A549 treated with Mapracorat at 1 μM for 4 hours (cell line): ENCODE results near the gene BGLAP. TPM values are rescaled to one million over a fixed set of nuclear protein-coding genes. Genes with fewer than 3 reads are reported as not detected.

Experiments
- total RNA-seq: library from RNA; stranded (reverse); fragments of 200-300 nt; extraction: Qiagen RNA extraction; gene quantifications from 5 replicates; pipeline ENCODE4 v1.2.3, GENCODE V29; 2022

BGLAP gene
- 0.21 to 0.33 TPM (median 0.25 TPM) in 3 of 5 replicates, not detected in the others for total RNA-seq

GRCh38 chr1:156241926-156242325, at the start of gene BGLAP:
Gene BGLAP, plus strand, starts transcription at chr1:156242184. Its CDS starts 48 bp downstream, at chr1:156242232.

GRCh38 chr1:156193488-156194299, 48.3 kb upstream of the BGLAP start, which contains the start of gene SLC25A44:
Gene SLC25A44, plus strand, starts transcription at chr1:156194104. Its CDS starts 5,744 bp downstream, at chr1:156199848.

GRCh38 chr1:156212833-156213643, 28.9 kb upstream of the BGLAP start, which contains the start of gene PMF1:
Gene PMF1, plus strand, starts transcription at chr1:156213007. Its CDS starts 9 bp downstream, at chr1:156213016.

GRCh38 chr1:156247460-156248322, 5.7 kb downstream of the BGLAP start, which contains the start of gene PAQR6:
Gene PAQR6, minus strand, starts transcription at chr1:156248056. Its CDS starts 1,325 bp downstream, at chr1:156246731.

GRCh38 chr1:156282479-156283222, 40.7 kb downstream of the BGLAP start, which contains the start of gene SMG5:
Gene SMG5, minus strand, starts transcription at chr1:156282825. Its CDS starts 145 bp downstream, at chr1:156282680.

GRCh38 chr1:156284112-156284511, 42.1 kb downstream of the BGLAP start, which contains the start of gene TMEM79:
Gene TMEM79, plus strand, starts transcription at chr1:156284325. Its CDS starts 902 bp downstream, at chr1:156285227.

Other genes starting within 250 kb of the BGLAP start
- gene SSR2, start 221.2 kb upstream of the BGLAP start, total RNA-seq = 250 to 268 TPM (median 263 TPM) in 5 replicates
- 32.9 to 41.6 TPM (median 39.7 TPM) in 5 replicates for gene UBQLN4, start 188.4 kb upstream of the BGLAP start, total RNA-seq
- gene LAMTOR2, start 187.4 kb upstream of the BGLAP start, total RNA-seq = 152 to 169 TPM (median 157 TPM) in 5 replicates
- 0.29 TPM in 1 of 5 replicates, not detected in the others for gene RAB25, start 181.0 kb upstream of the BGLAP start, total RNA-seq
- gene MEX3A, start 159.7 kb upstream of the BGLAP start, total RNA-seq = 1.2 to 2.4 TPM (median 1.6 TPM) in 5 replicates
- 612 to 781 TPM (median 765 TPM) in 5 replicates for gene LMNA, start 127.5 kb upstream of the BGLAP start, total RNA-seq
- 0.33 to 0.43 TPM (median 0.38 TPM) in 5 replicates for gene SEMA4A, start 88.6 kb upstream of the BGLAP start, total RNA-seq
- gene SLC25A44, start 48.1 kb upstream of the BGLAP start, total RNA-seq = 26.2 to 30.0 TPM (median 26.7 TPM) in 5 replicates
- 57.1 to 65.8 TPM (median 61.8 TPM) in 5 replicates for gene PMF1, start 29.2 kb upstream of the BGLAP start, total RNA-seq
- 3.3 to 5.1 TPM (median 4.0 TPM) in 5 replicates for gene PAQR6, start 5.9 kb downstream of the BGLAP start, total RNA-seq
- 36.8 to 46.7 TPM (median 46.0 TPM) in 5 replicates for gene SMG5, start 40.6 kb downstream of the BGLAP start, total RNA-seq
- 5.9 to 8.2 TPM (median 7.5 TPM) in 5 replicates for gene TMEM79, start 42.1 kb downstream of the BGLAP start, total RNA-seq
- 35.4 to 49.9 TPM (median 47.7 TPM) in 5 replicates for gene GLMP, start 53.5 kb downstream of the BGLAP start, total RNA-seq
- gene VHLL, start 57.1 kb downstream of the BGLAP start, total RNA-seq = not detected in 5 replicates
- 382 to 400 TPM (median 397 TPM) in 5 replicates for gene CCT3, start 96.1 kb downstream of the BGLAP start, total RNA-seq
- gene TSACC, start 96.3 kb downstream of the BGLAP start, total RNA-seq = 1.6 to 3.4 TPM (median 2.1 TPM) in 5 replicates
- not detected in 5 replicates for gene RHBG, start 127.0 kb downstream of the BGLAP start, total RNA-seq